A549 (cell line): ENCODE data around the gene ADAP1. TPM values are rescaled to one million over a fixed set of nuclear protein-coding genes. Genes with fewer than 3 reads are reported as not detected.
A peak's percentile ranks its signal among the peaks of the same experiment; 100 is the strongest.

ENCODE experiments used
- ATAC-seq, 2 experiments: fragments of 200-7000 bp in 1 of 2; fragments of >200 bp in 1 of 2; cut with Nextera tagmentation in 1 of 2; cut with Tn5 transposase in 1 of 2; 3 replicates each; pipeline versions ENCODE4 v1.8.0 to v1.9.1; 2018 to 2020; ENCODE audit warnings: mild to moderate bottlenecking in 1 of 2, moderate library complexity in 1 of 2
- CTCF ChIA-PET: fragments of 300-600 bp; sonication (Branson Sonifier 250); formaldehyde crosslinking; extraction: SDS; loops from one replicate; lab custom pipeline; 2021; ENCODE audit warnings: antibody characterized with exemption, inconsistent platforms; lab: Yijun Ruan, JAX
- POLR2A ChIA-PET: fragments of 350-600 bp; formaldehyde crosslinking; extraction: SDS; loops from one replicate; lab custom pipeline; 2021; ENCODE audit warnings: antibody characterized with exemption, inconsistent platforms; lab: Yijun Ruan, JAX
- DNase-seq, 2 experiments: peaks; one replicate each; pipeline versions ENCODE4 v3.0.0 to v3.0.0-alpha.2; 2011 to 2016; ENCODE audit warnings: low read depth in 1 of 2, low spot score in 1 of 2
- FAIRE-seq: peaks from 2 replicates; lab custom pipeline; 2011; peaks lifted over from hg19 to GRCh38; lab: Jason Lieb, UNC
- H3K27ac ChIP-seq, 2 experiments: fragments of >200 bp; sonication (Bioruptor Twin); formaldehyde crosslinking; 3 replicates each; pipeline ENCODE4 v1.5.1; 2016 to 2017
- H3K4me1 ChIP-seq: fragments of >200 bp; sonication (Bioruptor Twin); formaldehyde crosslinking; 3 replicates; pipeline ENCODE4 v1.6.1; 2016
- H3K4me2 ChIP-seq: fragments of >200 bp; sonication (Bioruptor Twin); formaldehyde crosslinking; 3 replicates; pipeline ENCODE4 v1.6.1; 2016
- H3K4me3 ChIP-seq: fragments of >200 bp; sonication (Bioruptor Twin); formaldehyde crosslinking; 3 replicates; pipeline ENCODE4 v1.5.1; 2016
- H3K9me3 ChIP-seq: fragments of >200 bp; sonication (Bioruptor Twin); formaldehyde crosslinking; 3 replicates; pipeline ENCODE4 v1.6.1; 2016
- ATOH8 ChIP-seq: fragments of 250-450 bp; sonication (Bioruptor Pico); IDR thresholded peaks from 2 replicates; pipeline ENCODE4 v1.5.0; 2020; ENCODE audit warnings: low read depth, mild to moderate bottlenecking, moderate library complexity
- CBX2 ChIP-seq: fragments of 200-600 bp; sonication (generic); IDR thresholded peaks from 2 replicates; pipeline ENCODE4 v1.6.1; 2016; ENCODE audit warnings: low read depth, mild to moderate bottlenecking, borderline replicate concordance
- CHD2 ChIP-seq: fragments of 150-350 bp; IDR thresholded peaks from 2 replicates; pipeline ENCODE4 v1.6.1; 2014; ENCODE audit warnings: low read length; ENCODE audit not compliant: partially characterized antibody
- EP300 ChIP-seq, 2 experiments: fragments of >200 bp; sonication (Bioruptor Twin); formaldehyde crosslinking; IDR thresholded peaks; 2 replicates in 1 of 2; 3 replicates in 1 of 2; pipeline ENCODE4 v1.6.1; 2016 to 2017
- ESRRA ChIP-seq: fragments of 150-350 bp; IDR thresholded peaks from 2 replicates; pipeline ENCODE4 v1.6.1; 2014; ENCODE audit warnings: mild to moderate bottlenecking, low read length, borderline replicate concordance
- FOXS1 ChIP-seq: fragments of 250-450 bp; sonication (Bioruptor Pico); IDR thresholded peaks from 2 replicates; pipeline ENCODE4 v1.5.0; 2020; ENCODE audit warnings: mild to moderate bottlenecking, moderate library complexity
- GATA3 ChIP-seq: IDR thresholded peaks from 2 replicates; pipeline ENCODE4 v1.6.1; 2012; ENCODE audit warnings: borderline replicate concordance
- HES2 ChIP-seq: fragments of >200 bp; sonication (Bioruptor Twin); formaldehyde crosslinking; IDR thresholded peaks from 2 replicates; pipeline ENCODE4 v1.6.1; 2016
- HEYL ChIP-seq: fragments of 250-450 bp; sonication (Bioruptor Pico); IDR thresholded peaks from 2 replicates; pipeline ENCODE4 v1.8.0; 2021; ENCODE audit warnings: mild to moderate bottlenecking, moderate library complexity
- HMGXB4 ChIP-seq: fragments of 250-450 bp; sonication (Bioruptor Pico); IDR thresholded peaks from 2 replicates; pipeline ENCODE4 v1.5.0; 2021; ENCODE audit warnings: mild to moderate bottlenecking, moderate library complexity, borderline replicate concordance
- HOXB13 ChIP-seq: fragments of 250-450 bp; sonication (Bioruptor Pico); IDR thresholded peaks from 2 replicates; pipeline ENCODE4 v1.5.0; 2020; ENCODE audit warnings: low read depth, mild to moderate bottlenecking, moderate library complexity
- JUN ChIP-seq, 2 experiments: fragments of >200 bp; sonication (Bioruptor Twin); formaldehyde crosslinking; IDR thresholded peaks; 2 replicates in 1 of 2; 3 replicates in 1 of 2; pipeline ENCODE4 v1.6.1; 2016 to 2017
- JUNB ChIP-seq: fragments of >200 bp; sonication (Bioruptor Twin); formaldehyde crosslinking; IDR thresholded peaks from 2 replicates; pipeline ENCODE4 v1.6.1; 2016
- KDM1A ChIP-seq: fragments of 200-600 bp; sonication (generic); IDR thresholded peaks from 2 replicates; pipeline ENCODE4 v1.6.1; 2016; ENCODE audit warnings: low read depth, mild to moderate bottlenecking
- MAFK ChIP-seq: fragments of 450-650 bp; IDR thresholded peaks from 2 replicates; pipeline ENCODE4 v1.6.1; 2014; ENCODE audit not compliant: partially characterized antibody
- NPAS2 ChIP-seq: fragments of 250-450 bp; sonication (Bioruptor Pico); IDR thresholded peaks from 2 replicates; pipeline ENCODE4 v1.8.0; 2022; ENCODE audit warnings: mild to moderate bottlenecking, moderate library complexity, borderline replicate concordance
- NR3C1 ChIP-seq: fragments of >200 bp; sonication (Bioruptor Twin); formaldehyde crosslinking; IDR thresholded peaks from 3 replicates; pipeline ENCODE4 v1.6.1; 2017
- RARB ChIP-seq: fragments of 250-450 bp; sonication (Bioruptor Pico); IDR thresholded peaks from 2 replicates; pipeline ENCODE4 v1.8.0; 2021; ENCODE audit warnings: mild to moderate bottlenecking, moderate library complexity
- RCOR1 ChIP-seq: fragments of 150-350 bp; IDR thresholded peaks from 2 replicates; pipeline ENCODE4 v1.6.1; 2014; ENCODE audit warnings: antibody characterized with exemption, low read length, low read depth
- RNF2 ChIP-seq: fragments of 200-600 bp; sonication (generic); IDR thresholded peaks from 2 replicates; pipeline ENCODE4 v1.6.1; 2016; ENCODE audit warnings: low read depth, mild to moderate bottlenecking, antibody characterized with exemption, moderate library complexity, borderline replicate concordance
- TP53 ChIP-seq: fragments of 250-450 bp; sonication (Bioruptor Pico); IDR thresholded peaks from 2 replicates; pipeline ENCODE4 v1.5.0; 2021; ENCODE audit warnings: mild to moderate bottlenecking, moderate library complexity
- ZC3H11A ChIP-seq: fragments of 450-650 bp; IDR thresholded peaks from 2 replicates; pipeline ENCODE4 v1.6.1; 2014; ENCODE audit warnings: antibody characterized with exemption, mild to moderate bottlenecking
- ZFP36 ChIP-seq: fragments of 450-650 bp; IDR thresholded peaks from 2 replicates; pipeline ENCODE4 v1.6.1; 2014; ENCODE audit warnings: borderline replicate concordance; ENCODE audit not compliant: partially characterized antibody
- ZNF302 ChIP-seq: fragments of 250-450 bp; sonication (Bioruptor Pico); IDR thresholded peaks from 2 replicates; pipeline ENCODE4 v1.9.0; 2021; ENCODE audit warnings: inconsistent platforms, mild to moderate bottlenecking, moderate library complexity
- WGBS: methylation state at CpG from one replicate; pipeline ENCODE4 v1.1.6; 2017; ENCODE audit errors: missing lambda C conversion rate; 5-methylcytosine and 5-hydroxymethylcytosine counted together
- polyA plus RNA-seq, 4 experiments: library from polyadenylated mRNA; depleted of rRNA in 3 of 4; stranded (reverse); fragments of >200 nt; fragmentation: RNase III in 1 of 4; extraction: RNeasy Plus Mini Kit Qiagen cat#74134 plus additional on column Dnase treatment in 1 of 4; gene quantifications; 2 replicates in 3 of 4; 3 replicates in 1 of 4; pipeline ENCODE4 v1.2.3, GENCODE V29; 2011 to 2017

Gene ADAP1
- polyA plus RNA-seq, 2 of the 4 experiments (the other 2 are of a cell fraction) = 1.7 to 2.5 TPM

GRCh38 chr7:876077-876971 is 78.2 kb downstream of the ADAP1 start, which contains the start of gene GET4 (continued):
- TF ChIP-seq ZFP36 (no peak), ZNF302 (CRISPR knock-in tag) (no peak), ZC3H11A (no peak), ESRRA (no peak), ATOH8 (CRISPR knock-in tag) (no peak), TP53 (no peak), KDM1A (no peak), GATA3 (peak; percentile 54), JUNB (no peak), HEYL (CRISPR knock-in tag) (no peak), NPAS2 (CRISPR knock-in tag) (peak; percentile 96), MAFK (no peak), RARB (no peak), HMGXB4 (CRISPR knock-in tag) (no peak), RNF2 (no peak), CBX2 (no peak), JUN (IDR thresholded peaks at IDR 0.05) (peak; percentile 86 to 97), EP300 (IDR thresholded peaks at IDR 0.05) (no peak), HES2 (no peak)

- FAIRE-seq (no peak), DNase-seq (no peak), ATAC-seq (no peak)
- Histone ChIP-seq H3K4me2 (peak overlapping the region; percentile 65), H3K4me3 (peak overlapping the region; percentile 40), H3K27ac (peak overlapping the region; percentile 75 to 87)
- WGBS = 62% methylated on average over 27 of the region's 27 CpGs
- TF ChIP-seq GATA3 (no peak), RCOR1 (no peak)
- TF ChIP-seq, all 56 proteins: peak for 0
- CTCF ChIA-PET = interaction anchor here (1.0 to 7.1 kb wide), 4 partner anchors 25 to 554 kb away, joined by 3 to 117 read pairs (median 4); no protein-coding TSS in a partner anchor
- peaks cover 22% of the 10 kb centered on the region for H3K4me1 ChIP-seq
- no peaks in the 10 kb centered on the region for H3K9me3 ChIP-seq
- POLR2A ChIA-PET = interaction anchor here (0.6 kb wide), 1 partner anchor 25 kb away, joined by 6 read pairs; no protein-coding TSS in a partner anchor
These were observed 78.9 kb downstream of the ADAP1 start for GRCh38 chr7:875476-876076.

GRCh38 chr7:875051-875450 is 79.4 kb downstream of the ADAP1 start:
- ChIA-PET POLR2A (interaction anchor here (0.6 kb wide), 1 partner anchor 25 kb away, joined by 6 read pairs; no protein-coding TSS in a partner anchor), CTCF (interaction anchor here (0.6 to 7.1 kb wide), 6 partner anchors 26 to 553 kb away, joined by 3 to 117 read pairs (median 3); no protein-coding TSS in a partner anchor)
- Histone ChIP-seq H3K4me3 (no peak overlapping the region), H3K4me2 (no peak overlapping the region), H3K27ac (peak overlapping the region; percentile 75 to 87; a peak in 5 of 6 replicates), H3K9me3 (no peaks in the 10 kb centered on the region), H3K4me1 (peaks cover 22% of the 10 kb centered on the region)
- WGBS = 89% methylated on average over 7 of the region's 7 CpGs
- ATAC-seq = no peak
- FAIRE-seq = no peak
- DNase-seq = no peak
- TF ChIP-seq JUN (IDR thresholded peaks at IDR 0.05) (no peak), HOXB13 (CRISPR knock-in tag) (no peak), RNF2 (no peak), HMGXB4 (CRISPR knock-in tag) (no peak), CHD2 (no peak), FOXS1 (CRISPR knock-in tag) (no peak), GATA3 (no peak), NR3C1 (no peak)
